Measurements from ENCODE around the gene RXRB.

- TF ChIP-seq CTCF (IDR thresholded peaks at IDR 0.05), result no peak
- no peak for TF ChIP-seq POLR2A (IDR thresholded peaks at IDR 0.05)
Measured at GRCh38 chr6:33192671-33193602, 7.5 kb downstream of the RXRB start.
